HepG2 (cell line): ENCODE data around the gene LRRC27. TPM values are rescaled to one million over a fixed set of nuclear protein-coding genes. Genes with fewer than 3 reads are reported as not detected.

Experiments
- ATAC-seq: fragments of 200-7000 bp; cut with Tn5 transposase; 3 replicates; pipeline ENCODE4 v1.9.1; 2020; ENCODE audit warnings: mild to moderate bottlenecking, moderate library complexity
- BruUV-seq: library from RNA; stranded (reverse); fragments of 400-500 nt; replicated peaks from 2 replicates; lab custom pipeline; 2021; lab: Mats Ljungman, UMichigan
- CTCF ChIA-PET: fragments of 300-600 bp; formaldehyde crosslinking; extraction: SDS; loops from one replicate; lab custom pipeline; 2021; ENCODE audit warnings: low total read pairs, inconsistent platforms, low intra/inter-chr PET ratio; lab: Yijun Ruan, JAX
- POLR2A ChIA-PET: fragments of 350-600 bp; sonication (Branson Sonifier 250); formaldehyde crosslinking; loops from one replicate; lab custom pipeline; 2020; ENCODE audit warnings: antibody characterized with exemption, inconsistent platforms; lab: Yijun Ruan, JAX
- DNase-seq: peaks from one replicate; pipeline ENCODE4 v3.0.0-alpha.2; 2015; ENCODE audit warnings: low spot score
- FAIRE-seq: peaks from 3 replicates; lab custom pipeline; 2011; peaks lifted over from hg19 to GRCh38; lab: Jason Lieb, UNC
- H2AFZ ChIP-seq: one replicate; pipeline ENCODE4 v1.6.1; 2011; ENCODE audit warnings: low read length, inconsistent platforms
- H3K27ac ChIP-seq: fragments of 300-600 bp; 3 replicates; pipeline ENCODE4 v1.8.0; 2011; ENCODE audit warnings: mixed run types, mild to moderate bottlenecking, mixed read lengths, low read length, inconsistent platforms; ENCODE audit not compliant: insufficient read depth; ENCODE audit errors: extremely low read length
- H3K27me3 ChIP-seq, 2 experiments: fragments of 200-600 bp in 1 of 2; 2 replicates in 1 of 2; 3 replicates in 1 of 2; pipeline versions ENCODE4 v1.6.0 to v1.8.0; 2011; ENCODE audit warnings: low read length in 2 of 2, mild to moderate bottlenecking in 2 of 2, moderate library complexity in 2 of 2, inconsistent platforms in 1 of 2; ENCODE audit not compliant: insufficient read depth in 2 of 2, control insufficient read depth in 1 of 2
- H3K36me3 ChIP-seq, 2 experiments: fragments of 200-600 bp in 1 of 2; replicated peaks in 1 of 2; 2 replicates in 1 of 2; 3 replicates in 1 of 2; pipeline versions ENCODE4 v1.5.1 to v1.8.0; 2011; ENCODE audit warnings: low read length in 2 of 2, inconsistent platforms in 1 of 2; ENCODE audit not compliant: insufficient read depth in 2 of 2, control insufficient read depth in 1 of 2
- H3K4me1 ChIP-seq: 2 replicates; pipeline ENCODE4 v1.5.1; 2012; ENCODE audit warnings: low read length, inconsistent platforms; ENCODE audit not compliant: insufficient read depth
- H3K4me2 ChIP-seq: 2 replicates; pipeline ENCODE4 v1.6.0; 2011; ENCODE audit warnings: low read depth, low read length, inconsistent platforms
- H3K4me3 ChIP-seq, 3 experiments: fragments of 200-600 bp in 1 of 3; sonication (generic), shearing (Covaris generic) in 1 of 3; replicated peaks in 1 of 3; 2 replicates each; pipeline ENCODE4 v1.5.1; 2011 to 2016; ENCODE audit warnings: low read length in 3 of 3, inconsistent platforms in 2 of 3, low read depth in 2 of 3, mild to moderate bottlenecking in 2 of 3, control low read depth in 1 of 3, mixed read lengths in 1 of 3; ENCODE audit not compliant: insufficient read depth in 1 of 3
- H3K79me2 ChIP-seq: one replicate; pipeline ENCODE4 v1.6.1; 2011; ENCODE audit warnings: low read length, inconsistent platforms; ENCODE audit not compliant: insufficient read depth
- H3K9ac ChIP-seq: 2 replicates; pipeline ENCODE4 v1.6.0; 2011; ENCODE audit warnings: mild to moderate bottlenecking, low read depth, low read length, inconsistent platforms; ENCODE audit not compliant: insufficient read depth
- H3K9me3 ChIP-seq: 2 replicates; pipeline ENCODE4 v1.5.1; 2012; ENCODE audit warnings: mild to moderate bottlenecking, low read length
- H4K20me1 ChIP-seq: 2 replicates; pipeline ENCODE4 v1.6.0; 2011; ENCODE audit warnings: inconsistent platforms, mild to moderate bottlenecking, low read length, moderate library complexity; ENCODE audit not compliant: insufficient read depth
- ADNP ChIP-seq: sonication (generic); formaldehyde crosslinking; IDR thresholded peaks from 2 replicates; pipeline ENCODE4 v1.4.0; 2020; ENCODE audit warnings: missing genetic modification reagents
- BRCA1 ChIP-seq: sonication (generic); formaldehyde crosslinking; IDR thresholded peaks from 2 replicates; pipeline ENCODE4 v1.4.0; 2020; ENCODE audit warnings: missing genetic modification reagents
- CBX1 ChIP-seq: IDR thresholded peaks from one replicate; pipeline ENCODE4 v1.6.1; 2016; ENCODE audit warnings: antibody characterized with exemption, low read depth
- GATAD1 ChIP-seq: IDR thresholded peaks from 2 replicates; pipeline ENCODE4 v1.6.1; 2016; ENCODE audit warnings: missing genetic modification reagents, missing compliant biosample characterization
- KAT7 ChIP-seq: IDR thresholded peaks from 2 replicates; pipeline ENCODE4 v1.6.1; 2018; ENCODE audit warnings: borderline replicate concordance, missing compliant biosample characterization
- KMT2A ChIP-seq: sonication (generic); formaldehyde crosslinking; IDR thresholded peaks from 2 replicates; pipeline ENCODE4 v1.4.0; 2020; ENCODE audit warnings: missing genetic modification reagents
- MAX ChIP-seq: IDR thresholded peaks from 2 replicates; pipeline ENCODE4 v1.6.1; 2012; ENCODE audit warnings: inconsistent platforms
- NAIF1 ChIP-seq: sonication (generic); formaldehyde crosslinking; IDR thresholded peaks from 2 replicates; pipeline ENCODE4 v1.5.0; 2020; ENCODE audit warnings: mild to moderate bottlenecking, missing genetic modification reagents, borderline replicate concordance
- NONO ChIP-seq, 2 experiments: fragments of 450-650 bp in 1 of 2; sonication (generic) in 1 of 2; formaldehyde crosslinking in 1 of 2; IDR thresholded peaks in 1 of 2; conservative IDR thresholded peaks in 1 of 2; 2 replicates each; pipeline versions ENCODE4 v1.6.1 to v1.8.0; 2017 to 2022; ENCODE audit warnings: mild to moderate bottlenecking in 1 of 2, missing genetic modification reagents in 1 of 2, moderate library complexity in 1 of 2
- PATZ1 ChIP-seq: sonication (generic); formaldehyde crosslinking; IDR thresholded peaks from 2 replicates; pipeline ENCODE4 v1.4.0; 2020; ENCODE audit warnings: missing genetic modification reagents
- PHF8 ChIP-seq: sonication (generic); formaldehyde crosslinking; IDR thresholded peaks from 2 replicates; pipeline ENCODE4 v1.5.0; 2020; ENCODE audit warnings: missing genetic modification reagents
- POLR2G ChIP-seq: fragments of 200-400 bp; formaldehyde crosslinking; IDR thresholded peaks from 2 replicates; pipeline ENCODE4 v1.6.1; 2018; ENCODE audit warnings: mild to moderate bottlenecking, low read depth, low read length, moderate library complexity
- SRSF1 ChIP-seq: fragments of 200-400 bp; formaldehyde crosslinking; optimal IDR thresholded peaks from 2 replicates; pipeline ENCODE3; 2017; ENCODE audit warnings: mild to moderate bottlenecking, low read depth, low read length, moderate library complexity
- ZMYM3 ChIP-seq: sonication (generic); formaldehyde crosslinking; IDR thresholded peaks from 2 replicates; pipeline ENCODE4 v1.5.1; 2020; ENCODE audit warnings: mild to moderate bottlenecking, missing genetic modification reagents
- ZNF639 ChIP-seq: conservative IDR thresholded peaks from 2 replicates; pipeline ENCODE4 v1.6.1; 2018; ENCODE audit warnings: missing genetic modification reagents
- ZNF724P ChIP-seq: sonication (generic); formaldehyde crosslinking; IDR thresholded peaks from 2 replicates; pipeline ENCODE4 v1.8.0; 2022; ENCODE audit warnings: missing genetic modification reagents, borderline replicate concordance
- WGBS: methylation state at CpG from one replicate; pipeline ENCODE4 v1.1.6; 2017; ENCODE audit warnings: low lambda C conversion rate; 5-methylcytosine and 5-hydroxymethylcytosine counted together
- in situ Hi-C: cut with HindIII; loops from 2 replicates; pipeline ENCODE4 v1.10.0; 2017; ENCODE audit warnings: low pct_unique_long_range_greater_than_20kb; ENCODE audit not compliant: extremely low pct_ligation_motif_present
- intact Hi-C: fragments of 100-400 bp; cut with micrococcal nuclease; formaldehyde crosslinking; loops from one replicate; pipeline ENCODE4 v1.10.0; 2022; ENCODE audit not compliant: unreplicated experiment
- polyA plus RNA-seq, 8 experiments: library from polyadenylated mRNA; depleted of rRNA in 3 of 8; stranded (reverse) in 7 of 8; unstranded in 1 of 8; fragments of >200 nt; fragmentation: Illumina TruSeq in 4 of 8; extraction: Trizol in 4 of 8; gene quantifications; 2 replicates each; pipeline versions ENCODE4 v1.2.1 to v1.2.3, GENCODE V29; 2011 to 2016; ENCODE audit warnings: low read depth in 4 of 8, missing spikeins in 1 of 8, mixed read lengths in 1 of 8; ENCODE audit not compliant: insufficient read depth in 1 of 8
- total RNA-seq, 5 experiments: library from RNA; depleted of rRNA; stranded (reverse); fragments of >200 nt; fragmentation: Illumina TruSeq; extraction: Trizol; gene quantifications; 2 replicates each; pipeline ENCODE4 v1.2.3, GENCODE V29; 2016; ENCODE audit warnings: low read depth in 1 of 5
- TF ChIP-seq, protein P1 (sequence below): sonication (generic); formaldehyde crosslinking; IDR thresholded peaks from 2 replicates; pipeline ENCODE4 v1.4.0; 2020; ENCODE audit warnings: missing genetic modification reagents, low read depth, mild to moderate bottlenecking, borderline replicate concordance
- TF ChIP-seq, protein P2 (sequence below): sonication (generic); formaldehyde crosslinking; IDR thresholded peaks from 2 replicates; pipeline ENCODE4 v1.5.0; 2020; ENCODE audit warnings: missing genetic modification reagents, mild to moderate bottlenecking, borderline replicate concordance

Gene LRRC27
- total and polyA plus RNA-seq, 2 of the 13 experiments (the other 11 are each of a cell fraction or from before 2014, with no cell fraction given), result 4.2 to 4.6 TPM

DNA sequence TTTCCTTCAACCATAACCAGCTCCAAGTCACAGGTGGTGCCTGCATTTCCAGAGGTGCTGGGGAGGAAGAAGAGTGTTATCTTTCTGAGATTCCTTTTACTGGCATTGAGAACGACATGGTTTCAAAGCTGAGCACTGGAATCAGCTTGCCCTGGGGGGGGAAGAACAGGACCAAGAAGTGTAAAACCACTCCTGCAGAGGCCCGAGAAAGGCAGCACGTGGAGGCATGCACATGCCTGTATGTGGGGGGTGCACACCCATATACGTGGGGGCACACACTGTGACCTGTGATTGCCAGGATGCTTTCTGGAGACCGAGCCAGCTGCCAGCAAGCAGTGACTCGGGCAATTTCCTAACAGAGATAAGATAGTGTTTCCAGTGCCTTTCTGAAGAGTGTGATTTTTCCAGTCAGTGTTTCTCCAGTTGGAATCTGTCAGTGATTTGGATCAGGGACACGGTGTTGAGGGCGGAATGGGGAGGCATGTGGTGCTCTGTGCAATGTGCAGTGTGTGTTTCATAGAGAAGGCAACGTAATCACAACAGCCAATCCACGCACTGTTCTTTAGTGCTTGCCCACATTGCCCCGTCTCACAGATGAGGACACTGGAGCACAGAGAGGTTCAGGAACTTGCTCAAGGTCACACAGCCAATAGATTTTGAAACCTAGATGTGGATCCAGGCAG, 4.2 kb downstream of the LRRC27 start:
- intact Hi-C loops (no loop called here), in situ Hi-C loops (no loop called here)
- Histone ChIP-seq H4K20me1 (no peaks in the 10 kb centered on the region), H3K4me3 (peak overlapping the region; percentile 57 to 66 (median 58); a peak in 5 of 6 replicates), H3K36me3 (no peaks in the 10 kb centered on the region), H3K4me2 (peak overlapping the region; percentile 75), H2AFZ (no peak overlapping the region), H3K79me2 (peaks cover 4% of the 10 kb centered on the region), H3K27me3 (no peaks in the 10 kb centered on the region; a peak in 1 of 5 replicates), H3K27ac (peak overlapping the region; percentile 87), H3K9me3 (no peaks in the 10 kb centered on the region), H3K4me1 (peaks cover 17% of the 10 kb centered on the region), H3K9ac (peak overlapping the region; percentile 62)
- CTCF ChIA-PET, result no interaction called here
- no TSS peak for BruUV-seq
- DNase-seq (peak; percentile 39), FAIRE-seq (peak; percentile 47), ATAC-seq (peak; percentile 10)
- POLR2A ChIA-PET, result interaction anchor here (0.9 to 1.4 kb wide), 2 partner anchors 10 to 28 kb away, joined by 4 read pairs; partner anchors contain the start of gene STK32C
- WGBS, result 48% methylated on average over 8 of the region's 11 CpGs
- peak; percentile 39 for TF ChIP-seq MAX
- TF ChIP-seq NONO (IDR thresholded peaks at IDR 0.05), result no peak
- TF ChIP-seq NONO (CRISPR knock-in tag; conservative IDR thresholded peaks at IDR 0.05), result 0 out of 2 replicates have a peak, but pooled peaks have one; percentile 21
- 0 out of 2 replicates have a peak, but pooled peaks have one; percentile 21 for TF ChIP-seq GATAD1 (CRISPR knock-in tag)
- 0 out of 2 replicates have a peak, but pooled peaks have one; percentile 36 for TF ChIP-seq ZNF639 (CRISPR knock-in tag)
- TF ChIP-seq POLR2G, result 0 out of 2 replicates have a peak, but pooled peaks have one; percentile 13
- TF ChIP-seq, protein P1, sequence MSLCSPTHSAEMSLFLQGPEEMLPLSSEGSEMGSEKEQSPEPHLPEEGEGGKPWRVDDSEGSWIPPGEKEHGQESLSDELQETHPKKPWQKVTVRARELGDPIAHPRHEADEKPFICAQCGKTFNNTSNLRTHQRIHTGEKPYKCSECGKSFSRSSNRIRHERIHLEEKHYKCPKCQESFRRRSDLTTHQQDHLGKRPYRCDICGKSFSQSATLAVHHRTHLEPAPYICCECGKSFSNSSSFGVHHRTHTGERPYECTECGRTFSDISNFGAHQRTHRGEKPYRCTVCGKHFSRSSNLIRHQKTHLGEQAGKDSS (CRISPR knock-in tag), result 0 out of 2 replicates have a peak, but pooled peaks have one; percentile 44
- TF ChIP-seq, protein P2, sequence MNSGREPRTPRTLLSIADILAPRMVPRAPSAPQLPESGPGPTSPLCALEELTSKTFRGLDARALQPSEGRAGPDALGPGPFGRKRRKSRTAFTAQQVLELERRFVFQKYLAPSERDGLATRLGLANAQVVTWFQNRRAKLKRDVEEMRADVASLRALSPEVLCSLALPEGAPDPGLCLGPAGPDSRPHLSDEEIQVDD, result no peak
- TF ChIP-seq ADNP (CRISPR knock-in tag), result peak; percentile 59; the same call in 1 of the 2 replicates
- no peak for TF ChIP-seq KMT2A (CRISPR knock-in tag)
- peak; percentile 97 for TF ChIP-seq ZMYM3 (CRISPR knock-in tag)
- no peak for TF ChIP-seq ZNF724P
- TF ChIP-seq SRSF1, result no peak
- TF ChIP-seq NAIF1 (CRISPR knock-in tag), result peak; percentile 29; the same call in 1 of the 2 replicates
- TF ChIP-seq CBX1, result peak; percentile 58
- 0 out of 2 replicates have a peak, but pooled peaks have one; percentile 32 for TF ChIP-seq BRCA1 (CRISPR knock-in tag)
- TF ChIP-seq KAT7 (CRISPR knock-in tag), result 0 out of 2 replicates have a peak, but pooled peaks have one; percentile 16
- peak; percentile 50; the same call in 1 of the 2 replicates for TF ChIP-seq PATZ1
- TF ChIP-seq PHF8 (CRISPR knock-in tag), result peak; percentile 14; the same call in 1 of the 2 replicates
